Progenitor cell of endocrine pancreas (in vitro differentiated cells): ENCODE measurements around the gene CDH4. TPM values are rescaled to one million over a fixed set of nuclear protein-coding genes. Genes with fewer than 3 reads are reported as not detected.

Source experiments
- DNase-seq: peaks from one replicate; pipeline ENCODE4 v3.0.0; 2021; ENCODE audit warnings: low spot score; ENCODE audit not compliant: unreplicated experiment
- H3K27ac Mint-ChIP-seq: 2 replicates; pipeline ENCODE4 v1.8.0; 2021; ENCODE audit warnings: mild to moderate bottlenecking, moderate library complexity, mixed read lengths
- H3K27me3 Mint-ChIP-seq: 2 replicates; pipeline ENCODE4 v1.8.0; 2021; ENCODE audit warnings: mixed read lengths
- H3K36me3 Mint-ChIP-seq: 2 replicates; pipeline ENCODE4 v1.8.0; 2022; ENCODE audit warnings: mixed read lengths; ENCODE audit not compliant: insufficient read depth
- H3K4me1 Mint-ChIP-seq: 2 replicates; pipeline ENCODE4 v1.8.0; 2021; ENCODE audit warnings: low read depth, mixed read lengths
- H3K4me3 Mint-ChIP-seq: 2 replicates; pipeline ENCODE4 v1.8.0; 2021; ENCODE audit warnings: low read depth, mild to moderate bottlenecking, moderate library complexity, mixed read lengths
- H3K9me3 Mint-ChIP-seq: 2 replicates; pipeline ENCODE4 v1.8.0; 2021; ENCODE audit warnings: low read depth, mixed read lengths
- CTCF ChIP-seq: fragments of 200-600 bp; sonication (generic); IDR thresholded peaks from one replicate; pipeline ENCODE4 v1.5.0; 2021; ENCODE audit warnings: antibody characterized with exemption, mild to moderate bottlenecking; ENCODE audit not compliant: unreplicated experiment
- total RNA-seq: library from RNA; stranded (reverse); gene quantifications from 2 replicates; pipeline ENCODE4 v1.2.1, GENCODE V29; 2021

Gene CDH4
- total RNA-seq, 1 donor from 2014 or later, result 0.43 TPM

- no peak for TF ChIP-seq CTCF
Measured at GRCh38 chr20:61769286-61769832, 517.3 kb downstream of the CDH4 start.

GRCh38 chr20:61770113-61770585, 518.1 kb downstream of the CDH4 start:
- H3K27me3 Mint-ChIP-seq, result peaks cover 8% of the 10 kb centered on the region
- no peak for DNase-seq
- no peaks in the 10 kb centered on the region for H3K4me1 Mint-ChIP-seq
- no peak overlapping the region for H3K27ac Mint-ChIP-seq
- H3K36me3 Mint-ChIP-seq, result no peaks in the 10 kb centered on the region
- no peak for TF ChIP-seq CTCF
- H3K9me3 Mint-ChIP-seq, result no peaks in the 10 kb centered on the region
- H3K4me3 Mint-ChIP-seq, result no peak overlapping the region

More at GRCh38 chr20:61769286-61769832, 517.3 kb downstream of the CDH4 start:
- Mint-ChIP-seq H3K4me1 (no peaks in the 10 kb centered on the region), H3K27ac (no peak overlapping the region), H3K27me3 (peaks cover 8% of the 10 kb centered on the region), H3K9me3 (no peaks in the 10 kb centered on the region), H3K36me3 (no peaks in the 10 kb centered on the region), H3K4me3 (no peak overlapping the region)
- no peak for DNase-seq

DNA sequence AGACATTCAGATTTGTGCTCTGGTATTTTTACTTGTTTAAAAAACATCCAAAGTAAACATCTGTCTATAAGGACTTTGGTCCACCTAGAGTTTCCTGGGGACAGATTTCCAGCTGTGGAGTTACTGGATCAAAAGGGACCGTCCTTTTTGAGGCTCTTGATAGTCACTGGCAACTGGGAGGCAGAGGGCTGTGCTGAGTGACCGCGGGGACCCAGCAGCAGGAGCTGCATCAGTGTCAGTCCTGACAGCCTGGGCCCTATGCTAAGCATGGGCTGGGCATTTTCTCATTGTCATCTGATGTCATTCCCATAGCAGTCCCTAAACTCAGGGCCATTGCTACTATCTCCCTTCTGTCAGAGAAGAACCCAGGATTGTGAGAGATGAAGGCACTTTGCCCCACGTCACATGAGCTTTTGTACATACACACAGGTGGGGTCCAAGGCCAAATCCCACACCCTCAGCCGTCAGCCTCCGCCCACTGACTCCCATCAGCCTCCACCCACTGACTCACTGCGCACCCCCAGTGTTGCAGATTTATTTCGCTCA, 519.8 kb downstream of the CDH4 start:
- Mint-ChIP-seq H3K36me3 (no peaks in the 10 kb centered on the region), H3K9me3 (no peaks in the 10 kb centered on the region), H3K27me3 (peaks cover 8% of the 10 kb centered on the region), H3K4me1 (no peaks in the 10 kb centered on the region), H3K4me3 (no peak overlapping the region), H3K27ac (no peak overlapping the region)
- no peak for TF ChIP-seq CTCF
- DNase-seq, result no peak

DNA sequence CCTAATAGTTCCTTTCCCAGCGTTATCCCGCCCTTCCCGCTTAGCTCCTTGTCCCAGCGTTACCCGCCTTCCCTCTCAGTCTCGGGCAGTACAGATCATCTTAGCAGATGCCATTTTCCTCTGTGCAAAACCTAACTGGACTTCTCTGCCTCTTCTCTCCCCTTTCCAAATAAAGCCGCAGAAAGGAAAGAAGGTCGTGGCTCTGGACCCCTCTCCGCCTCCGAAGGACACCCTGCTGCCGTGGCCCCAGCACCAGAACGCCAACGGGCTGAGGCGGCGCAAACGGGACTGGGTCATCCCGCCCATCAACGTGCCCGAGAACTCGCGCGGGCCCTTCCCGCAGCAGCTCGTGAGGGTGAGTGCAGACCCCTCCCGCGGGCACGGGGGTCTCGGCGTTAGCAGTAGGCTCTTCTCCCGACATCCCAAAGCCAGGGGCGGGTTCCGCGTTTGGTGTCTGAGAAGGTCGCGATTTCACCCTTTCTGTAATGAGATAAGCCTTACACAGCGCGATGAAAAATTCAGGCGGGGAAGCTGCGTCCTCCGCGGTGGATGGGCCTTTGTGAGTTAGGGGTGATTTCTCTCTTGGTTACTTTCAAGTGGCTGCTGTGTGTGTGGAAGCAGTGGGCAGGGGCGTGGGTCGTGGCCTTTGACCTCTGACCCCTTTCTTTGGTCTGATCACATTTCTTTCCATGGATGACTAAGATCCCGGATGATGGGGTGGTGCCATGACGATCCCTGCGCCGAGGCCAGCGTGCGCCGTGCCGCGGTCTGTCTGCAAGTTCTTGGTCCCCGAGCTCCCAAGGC, 521.0 kb downstream of the CDH4 start:
- H3K27ac Mint-ChIP-seq, result no peak overlapping the region
- H3K9me3 Mint-ChIP-seq, result no peaks in the 10 kb centered on the region
- no peaks in the 10 kb centered on the region for H3K36me3 Mint-ChIP-seq
- no peak overlapping the region for H3K4me3 Mint-ChIP-seq
- no peak for TF ChIP-seq CTCF
- DNase-seq, result no peak
- no peaks in the 10 kb centered on the region for H3K4me1 Mint-ChIP-seq
- peaks cover 8% of the 10 kb centered on the region for H3K27me3 Mint-ChIP-seq

GRCh38 chr20:61773926-61774587, 522.0 kb downstream of the CDH4 start:
- H3K4me1 Mint-ChIP-seq, result no peaks in the 10 kb centered on the region
- H3K9me3 Mint-ChIP-seq, result no peaks in the 10 kb centered on the region
- no peak overlapping the region for H3K27ac Mint-ChIP-seq
- no peak overlapping the region for H3K4me3 Mint-ChIP-seq
- no peak for DNase-seq
- peaks cover 7% of the 10 kb centered on the region for H3K27me3 Mint-ChIP-seq
- no peak for TF ChIP-seq CTCF
- no peaks in the 10 kb centered on the region for H3K36me3 Mint-ChIP-seq
